GM19452 (cell line): ENCODE results near the gene PLIN3.
A peak's percentile ranks its signal among the peaks of the same experiment; 100 is the strongest.
"Not testable (repeated sequence)": the region's sequence is repeated elsewhere in the genome, so short reads cannot be mapped to it uniquely, and the experiment has no call there.

Source experiments
- ATAC-seq: cut with Tn5 transposase; IDR thresholded peaks from one replicate; pipeline ENCODE4 v1.9.1; 2021; ENCODE audit not compliant: unreplicated experiment

Gene PLIN3

DNA sequence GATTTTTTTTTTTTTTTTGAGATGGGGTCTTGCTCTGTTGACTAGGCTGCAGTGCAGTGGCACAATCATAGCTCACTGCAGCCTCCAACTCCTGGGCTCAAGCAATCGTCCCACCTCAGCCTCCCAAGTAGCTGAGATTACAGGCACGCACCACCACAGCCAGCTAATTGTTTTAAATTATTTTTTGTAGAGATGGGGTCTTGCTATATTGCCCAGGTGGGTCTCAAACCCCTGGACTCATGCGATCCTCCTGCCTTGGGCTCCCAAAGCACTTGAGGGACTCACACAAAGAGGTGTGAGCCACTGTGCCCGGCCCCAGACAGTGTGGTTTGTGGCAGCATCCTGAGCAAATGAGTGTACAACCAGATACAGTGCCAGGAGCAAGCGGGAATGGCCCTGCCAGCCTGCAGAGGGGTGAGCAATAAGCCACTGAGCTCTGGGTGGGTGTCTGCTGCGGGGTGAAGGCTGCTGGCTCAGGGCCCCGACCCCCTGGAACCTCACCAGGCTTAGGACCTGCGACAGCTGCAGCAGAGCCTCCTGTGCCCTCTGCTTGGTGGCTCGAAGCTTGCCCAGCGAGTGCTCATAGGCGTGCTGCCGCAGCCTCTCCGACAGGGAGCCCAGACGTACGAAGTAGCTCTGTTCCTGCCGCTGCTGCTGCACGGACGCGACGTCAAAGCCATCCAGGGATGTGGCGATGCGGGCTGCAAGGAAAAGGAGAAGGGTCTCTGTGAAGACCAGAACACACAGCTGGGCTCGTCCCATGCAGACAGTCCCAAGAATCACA lies 20.1 kb downstream of the PLIN3 start:
- ATAC-seq = no peak

DNA sequence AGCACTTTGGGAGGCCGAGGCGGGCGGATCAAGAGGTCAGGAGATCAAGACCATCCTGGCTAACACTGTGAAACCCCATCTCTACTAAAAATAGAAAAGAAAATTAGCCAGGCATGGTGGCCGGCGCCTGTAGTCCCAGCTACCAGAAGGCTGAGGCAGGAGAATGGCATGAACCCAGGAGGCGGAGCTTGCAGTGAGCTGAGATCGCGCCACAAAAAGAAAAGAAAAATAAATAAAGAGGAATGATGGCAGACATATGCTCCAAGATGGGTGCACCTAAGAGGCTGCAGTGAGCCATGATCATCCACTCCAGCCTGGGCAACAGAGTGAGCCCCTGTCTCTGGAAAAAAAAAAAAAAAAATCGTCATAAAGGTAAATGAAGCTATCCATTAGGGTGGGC lies 21.5 kb downstream of the PLIN3 start:
- not testable (repeated sequence) for ATAC-seq

DNA sequence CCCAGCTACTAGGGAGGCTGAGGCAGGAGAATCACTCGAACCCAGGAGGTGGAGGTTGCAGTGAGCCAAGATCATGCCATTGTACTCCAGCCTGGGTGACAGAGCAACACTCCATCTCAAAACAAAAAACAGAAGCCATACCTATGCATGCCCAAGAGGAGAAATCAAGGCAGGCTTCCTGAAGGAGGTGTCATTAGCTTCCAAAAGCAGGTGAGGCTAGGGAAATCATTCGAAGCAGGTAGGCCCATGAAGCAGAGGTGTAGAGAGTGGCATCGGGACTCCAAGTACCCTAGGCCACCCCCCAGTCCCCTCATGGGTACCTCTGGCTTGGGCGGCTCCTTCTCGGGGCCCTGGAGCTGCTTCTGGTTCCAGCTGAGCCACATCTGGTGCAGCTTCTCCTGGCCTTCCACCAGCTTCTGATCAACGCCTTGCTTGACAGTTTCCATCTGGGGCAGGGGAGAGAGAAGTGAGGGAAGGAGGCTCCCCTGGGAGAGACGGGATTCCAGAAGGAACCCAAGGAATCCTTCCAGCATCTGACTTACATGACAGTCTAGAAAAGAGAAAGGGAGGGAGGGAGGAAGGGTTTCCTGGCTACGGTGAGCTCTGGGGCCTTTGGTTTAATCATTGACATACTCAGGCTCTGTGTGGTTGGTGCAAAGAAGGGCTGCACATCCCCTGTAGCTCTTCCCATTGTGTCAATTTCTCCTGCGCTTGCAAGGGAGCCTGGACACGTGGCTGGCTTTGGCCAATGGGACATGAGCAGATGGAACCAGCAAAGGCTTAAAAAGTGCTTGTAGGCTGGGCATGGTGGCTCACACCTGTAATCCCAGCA lies 22.9 kb downstream of the PLIN3 start:
- no peak for ATAC-seq

DNA sequence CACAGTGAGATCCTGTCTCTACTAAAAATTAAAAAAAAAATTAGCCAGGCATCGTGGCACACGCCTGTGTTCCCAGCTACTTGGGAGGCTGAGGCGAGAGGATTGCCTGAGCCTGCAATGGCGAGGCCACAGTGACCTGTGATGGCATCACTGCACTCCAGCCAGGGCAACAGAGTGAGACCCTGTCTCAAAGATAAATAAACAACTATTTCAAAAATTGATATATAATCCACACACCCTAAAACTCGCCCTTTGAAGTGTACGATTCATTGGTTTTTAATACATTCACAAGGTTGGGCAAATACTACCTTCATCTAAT lies 23.9 kb downstream of the PLIN3 start:
- ATAC-seq = no peak

DNA sequence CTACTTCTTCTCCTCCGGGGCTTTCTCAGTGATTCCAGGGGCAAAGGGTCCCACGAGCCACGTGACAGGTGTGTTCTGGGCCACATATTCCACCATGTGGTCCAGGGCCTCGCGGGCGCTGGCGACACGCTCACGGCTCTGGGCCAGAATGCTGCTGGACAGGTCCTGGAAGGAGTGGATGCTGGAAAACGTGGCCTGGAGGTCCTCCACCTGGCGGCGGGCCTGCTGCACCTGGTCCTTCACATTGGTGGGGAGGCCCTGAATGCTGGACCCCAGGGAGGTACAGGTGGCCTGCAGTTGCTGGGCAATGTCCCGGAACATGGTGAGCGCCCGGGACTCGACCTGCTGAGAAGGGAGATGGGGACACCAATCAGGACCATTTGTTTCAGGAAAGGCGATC lies 28.3 kb downstream of the PLIN3 start:
- no peak for ATAC-seq

DNA sequence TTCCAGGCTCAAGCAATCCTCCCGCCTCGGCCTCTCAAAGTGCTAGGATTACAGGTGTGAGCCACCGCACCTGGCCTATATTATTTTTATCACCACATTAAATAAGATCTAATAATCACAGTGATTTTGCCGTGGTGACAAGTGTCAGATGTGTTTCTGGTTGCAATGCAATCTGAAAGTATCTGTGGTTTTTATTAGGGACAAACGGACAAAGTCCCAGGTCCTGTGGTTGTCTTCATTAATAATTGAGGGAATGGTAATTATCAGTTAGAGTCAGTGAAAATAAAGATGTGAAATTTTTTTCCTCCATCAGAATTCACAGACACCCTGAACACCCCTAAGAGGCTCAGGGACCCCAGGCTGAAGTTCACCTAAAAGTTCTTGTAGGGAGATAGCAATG lies 34.7 kb downstream of the PLIN3 start:
- ATAC-seq = no peak

DNA sequence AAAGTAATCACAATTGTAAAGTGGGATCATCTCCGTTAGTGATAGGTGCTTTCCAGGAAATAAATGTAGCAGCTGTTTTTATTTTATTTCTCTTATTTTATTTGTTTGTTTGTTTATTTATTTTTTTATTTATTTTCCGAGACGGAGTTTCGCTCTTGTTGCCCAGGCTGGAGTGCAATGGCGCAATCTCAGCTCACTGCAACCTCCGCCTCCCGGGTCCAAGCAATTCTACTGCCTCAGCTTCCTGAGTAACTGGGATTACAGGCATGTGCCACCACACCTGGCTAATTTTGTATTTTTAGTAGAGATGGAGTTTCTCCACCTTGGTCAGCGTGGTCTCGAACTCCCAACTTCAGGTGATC lies 35.5 kb downstream of the PLIN3 start:
- not testable (repeated sequence) for ATAC-seq

DNA sequence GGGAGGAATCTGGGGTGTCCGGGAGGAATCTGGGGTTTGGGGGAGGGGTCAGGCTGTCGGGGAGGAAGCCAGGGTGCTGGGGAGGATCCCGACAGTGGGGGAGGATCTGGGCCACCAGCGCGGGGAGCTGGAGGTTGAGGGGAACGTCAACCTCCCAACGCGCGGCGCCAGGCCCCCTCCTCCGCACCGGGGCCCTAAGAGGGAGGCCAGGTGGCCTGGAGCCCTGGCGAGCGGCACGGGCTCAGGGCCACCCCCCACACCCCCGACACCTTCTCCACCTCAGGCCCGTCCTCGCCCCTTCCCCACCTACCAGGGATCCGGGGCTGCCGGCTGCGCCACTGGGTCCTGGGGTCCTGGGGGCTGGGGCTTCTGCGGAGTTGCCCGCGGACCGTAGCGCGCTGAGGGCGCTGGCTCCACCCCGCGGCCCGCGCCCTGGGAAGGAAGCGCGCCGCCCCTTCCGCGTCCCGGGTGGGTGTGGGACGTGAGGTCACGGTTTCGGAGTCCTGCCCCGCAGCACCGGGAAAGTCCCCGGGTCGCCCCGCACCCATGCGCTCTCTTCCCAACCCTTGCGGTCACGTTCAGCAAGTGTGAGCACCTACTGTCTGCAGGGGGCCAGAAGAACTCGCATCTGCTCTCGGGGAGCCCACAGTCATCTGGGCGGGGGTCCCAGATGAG lies 36.0 kb downstream of the PLIN3 start, which contains the start of gene TICAM1:
TSS of gene TICAM1 (minus strand) at position 409 of the 675 bp plus-strand sequence. CDS start 13,335 bp downstream, outside the sequence.
- peak; percentile 68 for ATAC-seq

DNA sequence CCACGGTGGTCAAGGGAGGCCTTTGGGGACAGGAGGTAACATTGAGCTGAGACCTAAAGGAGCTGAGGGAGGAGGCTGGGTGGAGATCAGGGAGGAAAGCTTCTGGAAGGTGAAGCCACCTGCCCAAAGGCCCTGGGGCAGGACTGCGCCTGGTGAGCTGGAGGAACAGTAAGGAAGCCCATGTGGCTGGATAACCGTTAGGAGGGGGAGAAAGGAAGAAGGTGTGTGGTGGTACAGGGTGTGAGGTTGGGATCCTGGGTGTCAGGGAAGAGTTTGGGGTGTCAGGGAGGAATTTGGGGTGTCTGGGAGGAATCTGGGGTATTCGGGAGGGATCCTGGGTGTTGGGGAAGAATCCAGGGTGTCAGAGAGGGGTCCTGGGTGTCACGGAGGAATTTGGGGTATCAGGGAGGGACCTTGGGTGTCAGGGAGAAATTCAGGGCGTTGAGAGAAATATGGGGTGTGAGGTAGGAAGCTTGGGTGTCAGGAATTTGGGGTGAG lies 36.6 kb downstream of the PLIN3 start:
- no peak for ATAC-seq

DNA sequence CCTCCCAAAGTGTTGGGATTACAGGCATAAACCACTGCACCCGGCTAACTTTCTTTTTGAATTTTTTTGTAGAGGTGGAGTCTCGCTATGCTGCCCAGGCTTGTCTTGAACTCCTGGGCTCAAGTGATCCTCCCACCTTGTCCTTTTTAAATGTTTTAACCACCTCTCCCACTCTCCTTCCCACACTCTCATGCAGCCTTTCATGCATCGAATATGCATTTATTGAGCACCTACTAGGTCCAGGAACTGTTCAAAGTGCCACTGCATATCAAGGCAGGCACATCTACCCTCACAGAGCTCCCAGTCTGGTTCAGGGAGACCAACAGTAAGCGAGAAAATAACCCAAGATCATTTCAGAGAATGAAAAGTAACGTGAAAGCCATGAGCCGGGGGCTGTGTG lies 37.1 kb downstream of the PLIN3 start:
- no peak for ATAC-seq

DNA sequence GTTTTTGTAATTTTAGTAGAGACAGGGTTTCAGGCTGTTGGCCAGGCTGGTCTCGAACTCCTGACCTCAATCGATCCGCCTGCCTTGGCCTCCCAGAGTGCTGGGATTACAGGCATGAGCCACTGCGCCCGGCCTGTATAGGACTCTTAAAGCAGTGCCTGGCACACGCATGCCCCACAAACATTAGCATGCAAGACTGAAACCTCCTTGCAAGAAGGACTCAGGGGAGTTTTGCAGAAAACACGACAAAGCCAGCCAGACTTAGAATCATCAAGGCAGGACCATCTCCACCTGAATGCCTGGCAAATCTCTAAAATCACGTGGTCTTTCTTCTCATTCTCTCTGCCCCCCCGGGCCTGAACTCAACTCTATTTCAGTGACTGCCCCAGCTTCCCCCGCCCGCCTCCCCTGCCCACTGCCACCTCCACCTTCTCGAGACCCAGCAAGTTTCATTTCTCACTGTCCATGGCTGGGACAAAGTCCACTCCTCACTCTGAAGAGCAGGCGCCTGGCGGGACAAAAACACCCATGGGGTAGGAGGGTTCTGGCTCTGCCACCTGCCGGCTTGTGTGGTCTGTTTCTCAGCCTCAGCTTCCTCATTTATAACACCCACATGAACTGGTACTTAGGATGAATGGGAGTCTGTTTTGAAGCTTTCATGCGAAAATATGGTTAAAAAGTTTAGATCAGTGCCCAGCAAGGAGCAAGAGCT lies 38.3 kb downstream of the PLIN3 start:
- no peak for ATAC-seq

DNA sequence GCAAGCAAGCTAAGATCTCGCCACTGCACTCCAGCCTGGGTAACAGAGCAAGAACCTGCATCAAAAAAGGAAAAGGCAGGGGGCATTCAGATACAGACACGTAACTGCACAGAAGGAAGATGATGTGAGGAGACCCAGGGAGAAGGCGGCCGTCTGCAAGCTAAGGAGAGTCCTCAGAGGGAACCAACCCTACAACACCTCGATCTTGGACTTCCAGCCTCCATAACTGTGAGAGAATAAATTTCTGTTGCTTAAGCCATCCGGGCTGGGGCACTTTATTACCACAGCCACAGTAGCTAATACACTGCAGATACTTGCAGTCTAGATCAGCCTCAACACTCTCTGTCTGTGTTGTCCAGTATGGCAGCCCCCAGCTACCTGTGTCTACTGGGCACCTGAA lies 43.9 kb downstream of the PLIN3 start:
- no peak for ATAC-seq

DNA sequence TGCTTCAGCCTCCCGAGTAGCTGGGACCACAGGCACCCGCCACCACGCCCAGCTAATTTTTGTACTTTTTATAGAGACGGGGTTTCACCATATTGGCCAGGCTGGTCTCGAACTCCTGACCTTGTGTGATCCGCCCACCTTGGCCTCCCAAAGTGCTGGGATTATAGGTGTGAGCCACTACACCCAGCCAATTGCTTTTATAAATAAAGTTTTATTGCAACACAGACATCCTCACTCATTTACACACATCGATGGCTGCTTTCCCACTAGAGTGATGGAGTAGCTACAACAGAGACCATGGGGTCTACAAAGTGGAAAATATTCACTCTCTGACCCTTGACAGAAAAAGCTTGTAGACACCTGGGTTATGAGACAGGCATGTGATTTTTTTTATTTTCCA lies 45.1 kb downstream of the PLIN3 start:
- ATAC-seq = not testable (repeated sequence)

DNA sequence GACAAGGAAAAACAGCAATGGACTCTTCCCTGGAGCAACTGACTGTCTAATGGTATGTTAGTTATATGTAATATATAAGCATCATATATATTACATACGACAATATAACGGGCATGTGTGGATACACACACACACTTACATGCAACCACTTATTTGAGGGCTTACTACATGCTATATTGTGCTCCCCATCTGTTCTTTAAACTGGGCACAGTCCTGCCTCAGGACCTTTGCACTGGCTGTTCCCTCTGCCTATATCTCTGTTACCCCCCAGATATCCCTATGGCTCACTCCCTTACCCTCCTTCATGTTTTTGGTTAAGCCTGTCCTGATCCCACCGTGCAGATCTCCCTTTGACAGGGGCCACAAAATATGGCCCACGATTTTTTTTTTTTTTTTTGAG lies 46.2 kb downstream of the PLIN3 start:
- no peak for ATAC-seq

DNA sequence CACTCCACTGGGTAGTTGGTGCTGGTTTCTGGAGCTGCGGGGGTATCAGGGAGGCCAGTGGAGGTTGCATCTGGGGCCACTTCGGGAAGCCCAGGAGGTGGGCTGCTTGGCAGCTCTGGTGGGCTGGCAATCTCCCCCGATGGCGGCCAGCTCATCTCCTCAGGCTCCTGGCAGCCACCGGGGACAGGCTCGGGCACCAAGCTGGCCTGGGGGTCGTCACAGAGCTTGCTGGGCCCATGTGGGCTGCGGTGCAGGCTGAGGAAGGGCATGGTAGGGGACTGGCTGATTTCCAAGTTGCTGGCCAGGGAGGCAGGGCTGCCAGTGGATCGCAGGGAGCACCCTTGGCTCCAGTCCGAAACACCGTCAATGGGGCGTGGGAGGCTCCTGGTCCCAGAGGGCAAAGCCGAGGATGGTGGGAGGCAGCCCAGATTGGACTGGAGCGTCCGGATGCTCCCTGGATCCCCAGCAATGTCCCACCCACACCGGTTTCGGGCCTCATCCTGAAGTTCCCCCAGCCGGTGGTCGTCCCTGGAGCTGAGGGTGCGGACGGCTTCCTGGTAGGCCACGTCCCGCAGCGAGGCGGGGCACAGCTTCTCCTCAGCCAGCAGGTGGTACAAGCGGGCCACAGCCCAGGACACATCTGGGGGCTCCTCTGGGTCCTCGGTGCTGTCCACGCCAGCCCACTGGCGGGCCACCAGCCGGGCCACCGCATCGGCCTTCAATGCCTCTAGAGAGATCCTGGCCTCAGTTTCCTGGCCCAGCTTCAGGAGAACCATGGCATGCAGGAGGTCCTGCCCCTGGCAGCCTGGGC lies 49.8 kb downstream of the PLIN3 start:
- ATAC-seq = no peak

DNA sequence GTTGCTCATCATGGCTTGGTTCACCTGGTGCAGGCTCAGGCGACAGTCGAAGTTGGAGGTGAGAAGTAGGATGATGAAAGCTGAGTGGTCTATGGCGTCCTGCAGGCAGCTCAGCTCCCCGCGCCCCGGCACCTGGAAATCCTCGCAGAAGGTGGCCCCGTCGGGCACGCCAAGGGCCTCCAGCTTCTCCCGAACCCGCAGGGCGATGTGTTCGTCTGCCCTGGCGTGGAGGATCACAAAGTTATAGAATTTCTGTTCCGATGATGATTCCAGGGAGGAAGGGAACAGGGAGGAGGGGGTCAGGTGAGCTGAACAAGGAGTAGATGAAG lies 50.6 kb downstream of the PLIN3 start:
- ATAC-seq = no peak

DNA sequence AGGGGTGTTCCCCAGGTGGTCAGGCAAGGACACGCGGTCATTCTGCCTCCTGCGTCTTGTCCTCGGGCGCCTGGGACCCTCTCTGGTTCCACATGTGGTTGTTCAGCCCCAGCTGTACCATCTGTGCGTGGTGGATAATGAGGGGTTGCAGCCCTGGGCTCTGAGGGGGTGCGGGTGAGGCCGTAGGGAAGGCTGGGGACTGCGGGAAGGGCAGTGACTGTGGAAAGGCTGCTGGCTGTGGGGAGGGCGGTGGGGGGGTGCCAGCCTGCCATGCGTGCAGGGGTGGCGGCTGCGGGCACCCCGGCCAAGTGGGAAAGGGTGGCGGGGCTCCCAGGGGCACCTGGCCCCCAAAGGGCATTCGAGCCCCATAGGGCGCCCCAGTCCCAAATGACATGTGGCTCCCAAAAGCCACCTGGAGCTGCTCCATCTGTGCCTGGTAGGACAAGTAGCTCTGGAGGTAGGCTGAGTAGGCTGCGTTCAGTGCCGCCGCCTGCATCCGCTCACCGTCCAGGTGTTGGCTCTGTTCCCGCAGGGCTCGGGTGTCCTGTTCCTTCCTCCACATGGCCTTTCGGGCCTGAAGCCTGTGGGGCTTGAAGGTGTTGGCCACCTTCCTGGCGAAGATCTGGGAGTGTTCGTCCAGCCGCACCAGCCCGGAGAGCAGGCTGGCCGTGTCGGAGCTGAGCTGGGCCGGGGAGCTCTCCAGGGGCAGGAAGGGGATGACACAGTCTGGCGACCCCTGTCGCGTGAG lies 51.1 kb downstream of the PLIN3 start:
- no peak for ATAC-seq

DNA sequence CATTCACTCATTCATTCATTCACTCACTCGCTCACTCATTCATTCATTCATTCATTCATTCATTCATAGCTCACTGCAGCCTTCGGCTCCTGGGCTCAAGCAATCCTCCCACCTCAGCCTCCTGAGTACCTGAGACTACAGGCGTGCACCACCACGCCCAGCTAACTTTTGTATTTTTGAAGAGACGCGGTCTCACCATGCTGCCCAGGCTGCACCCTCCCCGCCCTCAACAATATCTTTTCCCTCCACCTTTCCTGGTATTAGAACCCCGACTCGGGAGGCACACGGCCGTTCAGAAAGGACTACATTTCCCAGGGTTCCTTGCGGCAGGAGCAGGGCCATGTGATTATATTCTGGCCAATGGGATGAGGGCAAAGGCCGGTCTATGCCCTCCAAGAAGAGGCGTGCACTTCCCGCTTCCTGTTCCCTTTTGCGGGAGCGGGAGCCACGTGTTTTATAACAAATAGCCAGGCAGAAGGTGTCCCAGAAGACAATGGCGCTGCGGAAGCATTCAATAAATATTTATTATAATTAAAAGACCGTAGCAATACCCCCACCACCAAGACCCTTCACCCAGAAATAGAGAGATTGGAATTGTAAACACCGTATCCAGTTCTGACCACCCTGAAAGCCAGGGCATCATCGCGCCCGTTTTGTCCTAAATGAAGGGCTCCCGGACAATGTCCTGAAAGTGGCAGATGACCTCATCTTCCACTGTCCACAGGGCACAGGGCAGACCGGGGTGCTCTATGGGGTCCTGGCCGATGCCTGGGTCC lies 51.9 kb downstream of the PLIN3 start:
- ATAC-seq = no peak
